Transverse colon (tissue), 4 donors: ENCODE measurements around the gene IL1B.

Experiments used
- POLR2A ChIP-seq: fragments of 450-650 bp; IDR thresholded peaks from one replicate; pipeline ENCODE4 v1.6.1; 2016; ENCODE audit warnings: antibody characterized with exemption, mild to moderate bottlenecking, moderate library complexity
- POLR2AphosphoS5 ChIP-seq, 3 donors: sonication (generic); formaldehyde crosslinking; IDR thresholded peaks; one replicate each; pipeline ENCODE4 v1.6.1; 2016; ENCODE audit warnings: antibody characterized with exemption in 3 of 3
- TF ChIP-seq, protein P1 (sequence below), 5 experiments: fragments of 200-600 bp in 3 of 5; fragments of 450-650 bp in 2 of 5; sonication (generic) in 3 of 5; IDR thresholded peaks; 1 replicate in 2 of 5; 2 replicates in 3 of 5; pipeline ENCODE4 v1.5.1; 2016 to 2017; ENCODE audit warnings: antibody characterized with exemption in 5 of 5, inconsistent platforms in 3 of 5, mild to moderate bottlenecking in 2 of 5, moderate library complexity in 1 of 5

GRCh38 chr2:112796486-112796885 lies 40.1 kb downstream of the IL1B start:
- TF ChIP-seq, protein P1, sequence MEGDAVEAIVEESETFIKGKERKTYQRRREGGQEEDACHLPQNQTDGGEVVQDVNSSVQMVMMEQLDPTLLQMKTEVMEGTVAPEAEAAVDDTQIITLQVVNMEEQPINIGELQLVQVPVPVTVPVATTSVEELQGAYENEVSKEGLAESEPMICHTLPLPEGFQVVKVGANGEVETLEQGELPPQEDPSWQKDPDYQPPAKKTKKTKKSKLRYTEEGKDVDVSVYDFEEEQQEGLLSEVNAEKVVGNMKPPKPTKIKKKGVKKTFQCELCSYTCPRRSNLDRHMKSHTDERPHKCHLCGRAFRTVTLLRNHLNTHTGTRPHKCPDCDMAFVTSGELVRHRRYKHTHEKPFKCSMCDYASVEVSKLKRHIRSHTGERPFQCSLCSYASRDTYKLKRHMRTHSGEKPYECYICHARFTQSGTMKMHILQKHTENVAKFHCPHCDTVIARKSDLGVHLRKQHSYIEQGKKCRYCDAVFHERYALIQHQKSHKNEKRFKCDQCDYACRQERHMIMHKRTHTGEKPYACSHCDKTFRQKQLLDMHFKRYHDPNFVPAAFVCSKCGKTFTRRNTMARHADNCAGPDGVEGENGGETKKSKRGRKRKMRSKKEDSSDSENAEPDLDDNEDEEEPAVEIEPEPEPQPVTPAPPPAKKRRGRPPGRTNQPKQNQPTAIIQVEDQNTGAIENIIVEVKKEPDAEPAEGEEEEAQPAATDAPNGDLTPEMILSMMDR (IDR thresholded peaks at IDR 0.05) = no peak
- TF ChIP-seq POLR2A (no peak), POLR2AphosphoS5 (IDR thresholded peaks at IDR 0.05) (no peak)
